ENCODE results near the gene VWA3B. TPM values are rescaled to one million over a fixed set of nuclear protein-coding genes. Genes with fewer than 3 reads are reported as not detected.
"Not testable (repeated sequence)": the region's sequence is repeated elsewhere in the genome, so short reads cannot be mapped to it uniquely, and the experiment has no call there.

The VWA3B gene
- total RNA-seq, 6 experiments from 2014 or later: 0.09 to 0.24 (median 0.13) TPM; not detected in 2

DNA sequence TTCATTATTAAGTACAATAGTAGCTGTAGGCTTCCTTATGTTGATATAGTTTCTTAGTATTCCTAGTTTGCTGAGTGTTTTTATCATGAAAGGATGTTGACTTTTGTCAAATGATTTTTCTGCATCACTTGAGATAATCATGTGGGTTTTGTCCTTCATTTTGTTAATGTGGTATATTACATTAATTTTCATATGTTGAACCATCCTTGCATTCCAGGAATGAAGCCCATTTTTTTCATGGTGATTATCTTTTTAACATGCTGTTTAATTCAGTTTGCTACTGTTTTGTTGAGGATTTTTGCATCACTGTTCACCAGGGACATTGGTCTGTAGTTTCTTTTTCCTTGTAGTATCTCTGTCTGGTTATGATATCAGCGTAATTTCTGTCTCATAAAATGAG is 176.4 kb downstream of the VWA3B start:
- TF ChIP-seq, protein P1, sequence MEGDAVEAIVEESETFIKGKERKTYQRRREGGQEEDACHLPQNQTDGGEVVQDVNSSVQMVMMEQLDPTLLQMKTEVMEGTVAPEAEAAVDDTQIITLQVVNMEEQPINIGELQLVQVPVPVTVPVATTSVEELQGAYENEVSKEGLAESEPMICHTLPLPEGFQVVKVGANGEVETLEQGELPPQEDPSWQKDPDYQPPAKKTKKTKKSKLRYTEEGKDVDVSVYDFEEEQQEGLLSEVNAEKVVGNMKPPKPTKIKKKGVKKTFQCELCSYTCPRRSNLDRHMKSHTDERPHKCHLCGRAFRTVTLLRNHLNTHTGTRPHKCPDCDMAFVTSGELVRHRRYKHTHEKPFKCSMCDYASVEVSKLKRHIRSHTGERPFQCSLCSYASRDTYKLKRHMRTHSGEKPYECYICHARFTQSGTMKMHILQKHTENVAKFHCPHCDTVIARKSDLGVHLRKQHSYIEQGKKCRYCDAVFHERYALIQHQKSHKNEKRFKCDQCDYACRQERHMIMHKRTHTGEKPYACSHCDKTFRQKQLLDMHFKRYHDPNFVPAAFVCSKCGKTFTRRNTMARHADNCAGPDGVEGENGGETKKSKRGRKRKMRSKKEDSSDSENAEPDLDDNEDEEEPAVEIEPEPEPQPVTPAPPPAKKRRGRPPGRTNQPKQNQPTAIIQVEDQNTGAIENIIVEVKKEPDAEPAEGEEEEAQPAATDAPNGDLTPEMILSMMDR (IDR thresholded peaks at IDR 0.05): no peak
- TF ChIP-seq POLR2A (IDR thresholded peaks at IDR 0.05): no peak
- H3K36me3 ChIP-seq: no peaks in the 10 kb centered on the region
- intact Hi-C loops (cut with DNase I): no loop called here

DNA sequence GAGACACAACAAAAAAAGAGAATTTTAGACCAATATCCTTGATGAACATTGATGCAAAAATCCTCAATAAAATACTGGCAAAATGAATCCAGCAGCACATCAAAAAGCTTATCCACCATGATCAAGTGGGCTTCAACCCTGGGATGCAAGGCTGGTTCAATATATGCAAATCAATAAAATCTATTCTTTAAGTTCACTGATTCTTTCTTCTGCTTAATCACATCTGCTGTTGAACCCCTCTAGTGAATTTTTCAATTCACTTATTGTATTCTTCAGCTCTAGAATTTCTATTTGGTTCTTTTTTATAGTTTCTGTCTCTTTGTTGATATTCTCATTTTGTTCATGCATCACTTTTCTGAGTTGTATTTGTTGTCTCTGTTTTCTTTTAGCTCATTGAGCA is 181.3 kb downstream of the VWA3B start:
- intact Hi-C loops (cut with DNase I); ATAC-seq; H3K9me3 ChIP-seq; H3K27ac ChIP-seq; H3K27me3 ChIP-seq; H3K4me1 ChIP-seq; H3K4me3 ChIP-seq; DNase-seq; H3K36me3 ChIP-seq: not testable (repeated sequence)

More for the DNA sequence above, 176.4 kb downstream of the VWA3B start:
- ATAC-seq: no peak
- 62% methylated on average over 1 of the region's 1 CpG for WGBS (ENCODE audit: insufficient coverage, low coverage, low lambda C conversion rate, missing lambda C conversion rate)
- no peak for DNase-seq
- Histone ChIP-seq H3K9me3 (peaks cover 0 to 6% (median 3%) of the 10 kb centered on the region in 4 donors), H3K27me3 (no peaks in the 10 kb centered on the region), H3K27ac (no peak overlapping the region), H3K4me1 (no peaks in the 10 kb centered on the region), H3K4me3 (no peak overlapping the region)

DNA sequence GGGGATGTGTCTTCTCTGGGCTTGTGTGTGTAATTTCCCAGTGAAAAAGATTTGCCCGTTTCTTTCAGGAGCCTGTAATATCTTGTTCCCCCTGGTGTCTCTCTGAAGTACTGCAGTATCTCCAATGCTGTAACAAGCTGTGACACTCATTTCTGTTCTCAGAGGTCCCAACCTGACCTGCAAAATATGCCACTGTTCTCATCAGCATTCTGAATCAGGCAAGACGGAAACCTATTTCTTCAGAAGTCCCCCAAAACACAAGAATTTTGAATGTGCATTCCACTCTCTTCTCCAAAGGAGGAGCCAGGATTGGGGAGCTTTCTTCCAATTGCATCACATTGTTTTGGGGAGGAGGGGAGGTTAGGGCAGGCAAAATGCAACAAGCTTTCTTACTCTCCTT is 182.3 kb downstream of the VWA3B start:
- DNase-seq (no peak), ATAC-seq (peak; percentile 87 to 96 (median 90))
- Histone ChIP-seq H3K4me3 (no peak overlapping the region), H3K4me1 (no peaks in the 10 kb centered on the region), H3K9me3 (peaks cover 0 to 4% (median 0%) of the 10 kb centered on the region in 4 donors), H3K36me3 (no peaks in the 10 kb centered on the region), H3K27ac (no peak overlapping the region), H3K27me3 (no peaks in the 10 kb centered on the region)
- TF ChIP-seq, protein P1 (IDR thresholded peaks at IDR 0.05): peak; percentile 63 to 86 (median 68)
- no peak for TF ChIP-seq POLR2A (IDR thresholded peaks at IDR 0.05)
- 16% methylated on average over 2 of the region's 2 CpGs for WGBS (ENCODE audit: insufficient coverage, low coverage, low lambda C conversion rate, missing lambda C conversion rate)
- intact Hi-C loops (cut with DNase I): no loop called here

DNA sequence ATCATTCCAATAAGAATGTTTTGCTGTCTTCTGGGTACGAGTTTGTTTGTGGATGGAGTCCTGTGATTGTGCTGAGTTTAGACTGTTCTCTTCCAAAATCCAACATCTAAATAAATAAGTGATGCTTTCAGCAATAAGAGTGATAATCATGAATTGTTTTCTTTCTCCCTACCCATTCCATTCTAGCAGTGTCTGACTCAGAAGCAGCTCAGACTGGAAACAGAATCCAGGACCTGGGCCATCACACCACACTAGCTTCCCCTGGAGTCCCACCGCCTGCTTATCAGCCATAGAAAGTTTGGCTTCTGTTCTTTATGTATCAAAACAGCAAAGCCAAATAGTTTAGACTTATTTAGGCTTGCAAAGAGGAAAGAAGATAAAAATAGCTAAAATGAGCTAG is 182.9 kb downstream of the VWA3B start:
- WGBS (ENCODE audit: insufficient coverage, low coverage, low lambda C conversion rate, missing lambda C conversion rate): 43% methylated on average over 2 of the region's 2 CpGs
- no peaks in the 10 kb centered on the region for H3K36me3 ChIP-seq
- H3K27ac ChIP-seq: no peak overlapping the region
- intact Hi-C loops (cut with DNase I): no loop called here
- no peaks in the 10 kb centered on the region for H3K4me1 ChIP-seq
- no peak overlapping the region for H3K4me3 ChIP-seq
- DNase-seq: no peak
- no peaks in the 10 kb centered on the region for H3K9me3 ChIP-seq
- no peak for ATAC-seq
- TF ChIP-seq, protein P1 (IDR thresholded peaks at IDR 0.05): no peak
- TF ChIP-seq POLR2A (IDR thresholded peaks at IDR 0.05): no peak
- no peaks in the 10 kb centered on the region for H3K27me3 ChIP-seq

DNA sequence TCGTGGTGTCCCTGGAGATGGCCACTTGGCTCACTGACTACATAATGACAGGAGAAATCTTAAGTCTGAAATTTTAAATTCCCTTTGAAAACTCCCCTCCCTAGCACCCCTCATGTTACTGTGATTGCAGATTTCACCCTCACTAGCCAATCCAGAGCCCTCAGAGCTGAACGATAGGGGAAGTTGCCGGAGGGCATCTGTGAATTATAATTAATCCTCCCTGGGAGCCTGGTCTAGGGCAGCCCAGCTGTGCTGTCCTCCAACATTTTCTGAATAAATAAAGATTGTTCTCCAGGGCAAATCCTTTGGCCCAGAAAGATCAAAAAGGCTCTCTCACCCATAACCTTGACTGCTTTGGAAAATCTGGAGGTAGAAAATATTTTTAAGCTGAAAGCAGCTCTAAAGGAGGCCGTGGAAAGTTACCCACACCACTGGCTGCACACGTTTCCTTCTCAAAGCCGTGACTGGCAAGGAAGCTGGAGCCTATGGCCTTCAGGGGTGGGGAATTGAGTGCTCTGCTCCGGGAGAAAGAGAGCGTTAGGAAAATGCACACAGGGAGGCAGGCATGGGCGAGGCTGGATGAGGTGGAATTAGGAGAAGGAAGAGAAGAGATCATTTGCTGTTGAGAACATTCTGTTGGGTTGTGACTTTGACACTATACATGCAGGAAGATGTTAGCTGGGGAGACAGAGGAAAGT is 190.3 kb downstream of the VWA3B start:
- TF ChIP-seq POLR2A (IDR thresholded peaks at IDR 0.05): no peak
- TF ChIP-seq, protein P1 (IDR thresholded peaks at IDR 0.05): no peak
- no peak for DNase-seq
- no peaks in the 10 kb centered on the region for H3K36me3 ChIP-seq
- no peak overlapping the region for H3K27ac ChIP-seq
- H3K27me3 ChIP-seq: no peaks in the 10 kb centered on the region
- H3K4me1 ChIP-seq: no peaks in the 10 kb centered on the region
- H3K4me3 ChIP-seq: no peak overlapping the region
- WGBS (ENCODE audit: insufficient coverage, low coverage, low lambda C conversion rate, missing lambda C conversion rate): 94% methylated on average over 9 of the region's 9 CpGs
- intact Hi-C loops (cut with DNase I): no loop called here
- ATAC-seq: no peak
- H3K9me3 ChIP-seq: no peaks in the 10 kb centered on the region
